SK-N-SH (cell line): ENCODE results near the gene CNOT9. TPM values are rescaled to one million over a fixed set of nuclear protein-coding genes. Genes with fewer than 3 reads are reported as not detected.

Experiments
- CTCF ChIA-PET: fragments of 300-600, 350-600 bp; formaldehyde crosslinking; extraction: SDS; loops from one replicate; lab custom pipeline; 2021; lab: Yijun Ruan, JAX
- POLR2A ChIA-PET: fragments of 350-600 bp; sonication (Branson Sonifier 250); formaldehyde crosslinking; extraction: SDS; loops from one replicate; lab custom pipeline; 2020; ENCODE audit warnings: antibody characterized with exemption, inconsistent platforms; lab: Yijun Ruan, JAX
- DNase-seq: peaks from one replicate; pipeline ENCODE4 v3.0.0; 2012
- H2AFZ ChIP-seq: fragments of 200-600 bp; sonication (generic); 2 replicates; pipeline ENCODE4 v1.8.1; 2016; ENCODE audit warnings: antibody characterized with exemption, mild to moderate bottlenecking, low read depth
- H3F3A ChIP-seq: fragments of 200-600 bp; sonication (generic); replicated peaks from 2 replicates; pipeline ENCODE3; 2016; ENCODE audit warnings: antibody characterized with exemption, mild to moderate bottlenecking; ENCODE audit not compliant: insufficient read depth
- H3K27ac ChIP-seq, 2 experiments: fragments of 200-500 bp in 1 of 2; fragments of 200-600 bp in 1 of 2; sonication (Bioruptor generic) in 1 of 2; sonication (generic), shearing (Covaris generic) in 1 of 2; 2 replicates each; pipeline versions ENCODE4 v1.5.1 to v1.6.1; 2014 to 2016; ENCODE audit warnings: low read depth in 2 of 2, inconsistent platforms in 1 of 2, low read length in 1 of 2, mild to moderate bottlenecking in 1 of 2, mixed read lengths in 1 of 2
- H3K27me3 ChIP-seq: fragments of 200-600 bp; sonication (generic), shearing (Covaris generic); 2 replicates; pipeline ENCODE4 v1.6.1; 2016; ENCODE audit warnings: mixed run types; ENCODE audit not compliant: insufficient read depth
- H3K36me3 ChIP-seq, 2 experiments: fragments of 200-500 bp in 1 of 2; fragments of 200-600 bp in 1 of 2; sonication (Bioruptor generic) in 1 of 2; sonication (generic) in 1 of 2; replicated peaks in 1 of 2; 2 replicates each; pipeline versions ENCODE3 to v1.5.1; 2014 to 2016; ENCODE audit warnings: low read length in 1 of 2, mild to moderate bottlenecking in 1 of 2; ENCODE audit not compliant: insufficient read depth in 2 of 2, control insufficient read depth in 1 of 2
- H3K4me1 ChIP-seq, 2 experiments: fragments of 200-500 bp in 1 of 2; fragments of 200-600 bp in 1 of 2; sonication (Bioruptor generic) in 1 of 2; sonication (generic), shearing (Covaris generic) in 1 of 2; 2 replicates each; pipeline versions ENCODE4 v1.5.1 to v1.6.1; 2014 to 2016; ENCODE audit warnings: low read depth in 1 of 2, low read length in 1 of 2, mixed run types in 1 of 2; ENCODE audit not compliant: insufficient read depth in 2 of 2, control insufficient read depth in 1 of 2
- H3K4me2 ChIP-seq: fragments of 200-600 bp; sonication (generic), shearing (Covaris generic); 2 replicates; pipeline ENCODE4 v1.6.1; 2017; ENCODE audit warnings: mixed run types
- H3K4me3 ChIP-seq, 2 experiments: fragments of 200-500 bp in 1 of 2; fragments of 200-600 bp in 1 of 2; sonication (Bioruptor generic) in 1 of 2; sonication (generic), shearing (Covaris generic) in 1 of 2; 2 replicates each; pipeline versions ENCODE4 v1.5.1 to v1.8.1; 2014 to 2016; ENCODE audit warnings: low read depth in 2 of 2, inconsistent platforms in 1 of 2, low read length in 1 of 2, mild to moderate bottlenecking in 1 of 2, mixed read lengths in 1 of 2, moderate library complexity in 1 of 2
- H3K79me2 ChIP-seq: fragments of 200-600 bp; sonication (generic); 2 replicates; pipeline ENCODE4 v1.8.1; 2017; ENCODE audit warnings: mild to moderate bottlenecking; ENCODE audit not compliant: insufficient read depth
- H3K9ac ChIP-seq: fragments of 200-600 bp; sonication (generic); 2 replicates; pipeline ENCODE4 v1.6.1; 2017; ENCODE audit warnings: mixed run types
- H3K9me2 ChIP-seq: fragments of 200-600 bp; sonication (generic); 2 replicates; pipeline ENCODE4 v1.6.1; 2017; ENCODE audit warnings: mixed run types
- H3K9me3 ChIP-seq: fragments of 200-600 bp; sonication (generic); 2 replicates; pipeline ENCODE4 v1.6.1; 2017; ENCODE audit warnings: mixed run types, mild to moderate bottlenecking, moderate library complexity
- H4K20me1 ChIP-seq: fragments of 200-600 bp; sonication (generic); 2 replicates; pipeline ENCODE4 v1.6.1; 2017; ENCODE audit warnings: mild to moderate bottlenecking, mixed run types; ENCODE audit not compliant: insufficient read depth
- CHD2 ChIP-seq: fragments of 150-350 bp; IDR thresholded peaks from 2 replicates; pipeline ENCODE4 v1.6.1; 2018; ENCODE audit warnings: low read length; ENCODE audit not compliant: partially characterized antibody
- CTCF ChIP-seq: fragments of 200-600 bp; sonication (generic); IDR thresholded peaks from 2 replicates; pipeline ENCODE4 v1.6.1; 2017; ENCODE audit warnings: antibody characterized with exemption, mild to moderate bottlenecking, moderate library complexity
- ELF1 ChIP-seq: IDR thresholded peaks from 2 replicates; pipeline ENCODE4 v1.4.0; 2012
- EP300 ChIP-seq, 2 experiments: IDR thresholded peaks; 2 replicates each; pipeline versions ENCODE4 v1.4.0 to v1.6.1; 2012; ENCODE audit warnings: borderline replicate concordance in 1 of 2, low read depth in 1 of 2, low read length in 1 of 2
- FOXM1 ChIP-seq: IDR thresholded peaks from 2 replicates; pipeline ENCODE4 v1.4.0; 2012; ENCODE audit warnings: low read depth, mild to moderate bottlenecking
- GABPA ChIP-seq: IDR thresholded peaks from 2 replicates; pipeline ENCODE4 v1.4.0; 2012; ENCODE audit warnings: low read depth, mild to moderate bottlenecking
- GATA2 ChIP-seq: sonication (generic); formaldehyde crosslinking; IDR thresholded peaks from 2 replicates; pipeline ENCODE4 v1.5.0; 2020; ENCODE audit warnings: mild to moderate bottlenecking, missing genetic modification reagents
- MXI1 ChIP-seq: IDR thresholded peaks from 2 replicates; pipeline ENCODE4 v1.6.1; 2012; ENCODE audit warnings: mild to moderate bottlenecking, low read depth, low read length, improper control_type of control experiment
- NFIC ChIP-seq: IDR thresholded peaks from 2 replicates; pipeline ENCODE4 v1.4.0; 2012; ENCODE audit warnings: borderline replicate concordance
- NRF1 ChIP-seq: IDR thresholded peaks from 2 replicates; pipeline ENCODE4 v1.6.1; 2012; ENCODE audit warnings: low read depth, mild to moderate bottlenecking, low read length
- POLR2AphosphoS5 ChIP-seq: IDR thresholded peaks from 2 replicates; pipeline ENCODE4 v1.6.1; 2012; ENCODE audit warnings: low read depth, low read length
- RCOR1 ChIP-seq: fragments of 150-350 bp; IDR thresholded peaks from 2 replicates; pipeline ENCODE4 v1.6.1; 2017; ENCODE audit warnings: antibody characterized with exemption, low read length
- SIN3A ChIP-seq: IDR thresholded peaks from 2 replicates; pipeline ENCODE4 v1.6.1; 2012; ENCODE audit warnings: low read depth, mild to moderate bottlenecking, low read length, moderate library complexity, borderline replicate concordance
- TAF1 ChIP-seq: IDR thresholded peaks from 2 replicates; pipeline ENCODE4 v1.6.1; 2012; ENCODE audit warnings: low read depth, mild to moderate bottlenecking, low read length, moderate library complexity, borderline replicate concordance
- YY1 ChIP-seq: IDR thresholded peaks from 2 replicates; pipeline ENCODE4 v1.4.0; 2012; ENCODE audit warnings: low read depth, mild to moderate bottlenecking
- WGBS: methylation state at CpG from one replicate; pipeline ENCODE4 v1.1.6; 2017; ENCODE audit warnings: low lambda C conversion rate; 5-methylcytosine and 5-hydroxymethylcytosine counted together
- polyA plus RNA-seq, 3 experiments: library from polyadenylated mRNA; depleted of rRNA; stranded (reverse); fragments of >200 nt; gene quantifications; 2 replicates each; pipeline ENCODE4 v1.2.3, GENCODE V29; 2012
- TF ChIP-seq, protein P1 (sequence below): IDR thresholded peaks from 2 replicates; pipeline ENCODE4 v1.4.0; 2012; ENCODE audit warnings: low read depth

Gene CNOT9
- polyA plus RNA-seq (2012; rRNA removed): 36.8 and 40.8 TPM in 2 replicates
- polyA plus RNA-seq (2012; cell fraction: cytosol; rRNA removed): 34.9 and 36.3 TPM in 2 replicates
- polyA plus RNA-seq (2012; cell fraction: nucleus; rRNA removed): 48.5 and 60.1 TPM in 2 replicates

GRCh38 chr2:218568190-218569037, at the start of gene CNOT9, which contains the start of gene USP37:
TSS of gene CNOT9 (plus strand) at chr2:218568839. CDS start at chr2:218568955, 116 bp downstream.
TSS of gene USP37 (minus strand) at chr2:218568351. CDS start at chr2:218558653, 9,698 bp downstream.
- DNase-seq: peak; percentile 98
- POLR2A ChIA-PET: interaction anchor here (1.1 kb wide), 1 partner anchor 39 kb away, joined by 7 read pairs; the partner anchor contains the start of gene PLCD4
- Histone ChIP-seq H3K27me3 (no peaks in the 10 kb centered on the region), H3K4me1 (peaks cover 5 to 14% of the 10 kb centered on the region in 2 experiments; a peak in 2 of 4 replicates), H2AFZ (peak within 1 kb of the TSS; percentile 84), H3K9me2 (no peaks in the 10 kb centered on the region), H3K36me3 (peaks cover 5 to 10% of the 10 kb centered on the region in 2 experiments), H4K20me1 (peaks cover 8% of the 10 kb centered on the region; the same call in 1 of the 2 replicates), H3F3A (peaks cover 22% of the 10 kb centered on the region), H3K79me2 (peaks cover 95% of the 10 kb centered on the region), H3K9ac (peak within 1 kb of the TSS; percentile 91), H3K9me3 (no peaks in the 10 kb centered on the region), H3K4me3 (peak within 1 kb of the TSS; percentile 74 to 94), H3K27ac (peak within 1 kb of the TSS; percentile 85 to 88), H3K4me2 (peak within 1 kb of the TSS; percentile 84)
- TF ChIP-seq CTCF (no peak), MXI1 (peak; percentile 77), POLR2AphosphoS5 (peak; percentile 50), NRF1 (peak; percentile 87), TAF1 (peak; percentile 44; the same call in 1 of the 2 replicates), SIN3A (no peak), NFIC (no peak), ELF1 (peak; percentile 36; the same call in 1 of the 2 replicates), EP300 (IDR thresholded peaks at IDR 0.05; ENCODE audit: borderline replicate concordance in 1 of 2, low read depth in 1 of 2, low read length in 1 of 2) (no peak), YY1 (peak; percentile 78), CHD2 (peak; percentile 84), FOXM1 (no peak), GABPA (peak; percentile 71), GATA2 (CRISPR knock-in tag) (no peak), RCOR1 (peak; percentile 41; the same call in 1 of the 2 replicates)
- TF ChIP-seq, protein P1, sequence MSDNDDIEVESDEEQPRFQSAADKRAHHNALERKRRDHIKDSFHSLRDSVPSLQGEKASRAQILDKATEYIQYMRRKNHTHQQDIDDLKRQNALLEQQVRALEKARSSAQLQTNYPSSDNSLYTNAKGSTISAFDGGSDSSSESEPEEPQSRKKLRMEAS: peak; percentile 99
- CTCF ChIA-PET: interaction anchor here (1.0 kb wide), 1 partner anchor 79 kb away, joined by 3 read pairs; no protein-coding TSS in a partner anchor
- WGBS: under 1% methylated on average over 44 of the region's 77 CpGs
